ENCODE results near the gene XDH.

DNA sequence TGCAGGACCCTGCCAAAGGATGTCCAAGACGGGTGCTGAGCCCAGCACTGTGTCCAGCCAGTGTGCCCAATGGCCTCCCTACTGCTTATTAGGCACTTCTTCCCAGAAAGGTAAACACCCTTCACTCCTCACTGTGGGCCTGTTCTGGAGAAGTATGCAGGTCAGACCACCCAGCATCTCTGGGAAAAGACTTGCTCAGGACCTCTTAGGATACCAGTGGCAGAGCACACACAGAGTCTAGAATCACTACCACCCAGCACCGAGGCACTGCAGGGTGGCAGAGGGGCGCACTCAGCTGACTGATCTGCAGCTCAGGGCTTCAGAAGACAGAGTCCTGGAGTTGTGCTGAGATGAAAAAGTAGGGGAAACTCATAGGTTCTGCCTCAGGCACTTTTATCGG lies 25.8 kb downstream of the XDH start:
- TF ChIP-seq, protein P1, sequence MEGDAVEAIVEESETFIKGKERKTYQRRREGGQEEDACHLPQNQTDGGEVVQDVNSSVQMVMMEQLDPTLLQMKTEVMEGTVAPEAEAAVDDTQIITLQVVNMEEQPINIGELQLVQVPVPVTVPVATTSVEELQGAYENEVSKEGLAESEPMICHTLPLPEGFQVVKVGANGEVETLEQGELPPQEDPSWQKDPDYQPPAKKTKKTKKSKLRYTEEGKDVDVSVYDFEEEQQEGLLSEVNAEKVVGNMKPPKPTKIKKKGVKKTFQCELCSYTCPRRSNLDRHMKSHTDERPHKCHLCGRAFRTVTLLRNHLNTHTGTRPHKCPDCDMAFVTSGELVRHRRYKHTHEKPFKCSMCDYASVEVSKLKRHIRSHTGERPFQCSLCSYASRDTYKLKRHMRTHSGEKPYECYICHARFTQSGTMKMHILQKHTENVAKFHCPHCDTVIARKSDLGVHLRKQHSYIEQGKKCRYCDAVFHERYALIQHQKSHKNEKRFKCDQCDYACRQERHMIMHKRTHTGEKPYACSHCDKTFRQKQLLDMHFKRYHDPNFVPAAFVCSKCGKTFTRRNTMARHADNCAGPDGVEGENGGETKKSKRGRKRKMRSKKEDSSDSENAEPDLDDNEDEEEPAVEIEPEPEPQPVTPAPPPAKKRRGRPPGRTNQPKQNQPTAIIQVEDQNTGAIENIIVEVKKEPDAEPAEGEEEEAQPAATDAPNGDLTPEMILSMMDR (IDR thresholded peaks at IDR 0.05), result no peak
- TF ChIP-seq POLR2A (IDR thresholded peaks at IDR 0.05), result no peak
- TF ChIP-seq EP300 (IDR thresholded peaks at IDR 0.05), result no peak

All from ovary (tissue), 3 donors.